Stimulated activated CD8-positive, alpha-beta memory T cell treated with anti-CD3 and anti-CD28 coated beads, Interleukin-2, amount 100 ng/mL, for 1 hour (primary cell): ENCODE results near the gene SCTR.

ENCODE experiments used
- DNase-seq, 2 donors: peaks; one replicate each; pipeline ENCODE4 v3.0.0-alpha.2; 2020; ENCODE audit warnings: low read depth in 2 of 2

SCTR gene

DNA sequence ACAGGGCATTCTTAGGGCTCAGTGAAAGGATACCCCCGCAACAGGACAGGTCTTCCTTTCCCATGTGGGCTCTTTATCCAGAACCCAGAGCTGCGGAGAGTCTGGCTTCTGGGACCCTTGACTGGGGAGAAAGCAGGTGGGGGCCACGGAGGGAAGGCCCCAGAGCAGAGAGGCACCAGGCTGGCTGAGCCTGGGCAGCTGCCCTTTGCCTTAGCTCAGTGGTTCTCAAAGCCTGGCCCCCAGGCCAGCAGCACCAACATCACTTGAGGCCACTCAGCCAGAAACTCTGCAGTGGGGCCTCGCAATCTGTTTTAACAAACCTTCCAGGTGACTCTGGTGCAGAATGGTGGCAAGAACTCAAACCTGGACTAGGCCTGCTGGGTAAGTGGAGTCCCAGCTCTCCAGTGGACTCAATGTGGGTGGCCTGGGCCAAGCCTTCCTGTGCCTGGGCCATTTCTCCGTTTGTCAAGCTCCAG lies 94.2 kb downstream of the SCTR start:
- no peak for DNase-seq

GRCh38 chr2:119429225-119429981 lies 94.9 kb downstream of the SCTR start:
- DNase-seq, result no peak

DNA sequence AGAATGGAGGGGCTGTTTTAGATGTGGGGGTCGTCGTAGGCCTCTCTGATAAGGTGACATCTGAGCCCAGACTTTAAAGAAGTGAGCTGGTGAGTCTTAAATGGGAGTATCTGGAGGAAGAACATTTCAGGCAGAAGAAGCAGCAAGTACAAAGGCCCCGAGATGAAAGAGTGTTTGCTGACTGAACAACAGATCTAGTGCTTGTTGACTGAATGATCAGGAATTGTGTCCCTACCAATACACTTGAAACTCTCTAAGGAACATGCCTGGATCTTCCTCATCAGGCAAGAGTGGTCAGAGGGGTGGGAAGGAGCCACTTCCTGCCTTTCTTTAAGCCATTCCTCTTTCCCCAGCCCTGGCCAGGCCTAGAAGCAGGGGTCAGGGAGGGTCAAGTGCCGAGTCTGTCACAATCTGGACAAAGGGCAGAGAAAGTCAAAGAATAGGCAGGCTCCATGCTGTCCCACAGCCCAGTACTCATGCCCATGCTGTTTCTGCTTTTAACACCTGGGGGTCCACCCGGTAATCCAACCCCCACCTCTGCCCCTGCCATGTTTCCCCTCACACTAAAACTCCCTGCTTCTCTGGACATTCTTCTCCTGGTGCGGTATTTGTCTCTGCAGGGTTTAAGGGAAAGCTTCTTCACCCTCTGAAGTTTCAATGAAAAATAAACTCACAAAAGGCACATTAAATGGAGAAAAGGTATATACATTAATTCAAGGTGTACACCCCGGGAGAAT lies 95.6 kb downstream of the SCTR start:
- no peak for DNase-seq

DNA sequence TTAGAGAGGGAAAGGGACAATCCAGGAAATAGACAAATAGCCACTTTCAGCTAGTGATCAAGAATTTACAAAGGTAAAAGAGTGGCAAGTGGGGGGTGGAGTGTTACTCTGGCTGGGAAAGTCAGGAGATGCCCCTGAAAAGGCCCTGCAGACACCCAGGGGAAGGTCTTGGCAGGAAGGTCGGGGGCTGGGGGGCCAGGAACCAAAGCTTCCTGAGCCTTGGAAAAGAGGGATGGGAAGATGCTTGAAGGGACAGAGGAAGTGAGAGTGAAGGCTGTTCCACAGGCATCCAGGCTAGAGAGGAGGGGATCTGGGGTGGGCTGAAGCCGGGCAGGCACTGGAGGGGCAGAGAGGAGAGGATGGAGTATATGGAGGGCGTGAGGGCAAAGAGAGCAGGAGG lies 96.5 kb downstream of the SCTR start:
- DNase-seq, result no peak

GRCh38 chr2:119426801-119427395 lies 97.4 kb downstream of the SCTR start:
- no peak for DNase-seq

GRCh38 chr2:119426396-119426675 lies 97.9 kb downstream of the SCTR start:
- no peak for DNase-seq

DNA sequence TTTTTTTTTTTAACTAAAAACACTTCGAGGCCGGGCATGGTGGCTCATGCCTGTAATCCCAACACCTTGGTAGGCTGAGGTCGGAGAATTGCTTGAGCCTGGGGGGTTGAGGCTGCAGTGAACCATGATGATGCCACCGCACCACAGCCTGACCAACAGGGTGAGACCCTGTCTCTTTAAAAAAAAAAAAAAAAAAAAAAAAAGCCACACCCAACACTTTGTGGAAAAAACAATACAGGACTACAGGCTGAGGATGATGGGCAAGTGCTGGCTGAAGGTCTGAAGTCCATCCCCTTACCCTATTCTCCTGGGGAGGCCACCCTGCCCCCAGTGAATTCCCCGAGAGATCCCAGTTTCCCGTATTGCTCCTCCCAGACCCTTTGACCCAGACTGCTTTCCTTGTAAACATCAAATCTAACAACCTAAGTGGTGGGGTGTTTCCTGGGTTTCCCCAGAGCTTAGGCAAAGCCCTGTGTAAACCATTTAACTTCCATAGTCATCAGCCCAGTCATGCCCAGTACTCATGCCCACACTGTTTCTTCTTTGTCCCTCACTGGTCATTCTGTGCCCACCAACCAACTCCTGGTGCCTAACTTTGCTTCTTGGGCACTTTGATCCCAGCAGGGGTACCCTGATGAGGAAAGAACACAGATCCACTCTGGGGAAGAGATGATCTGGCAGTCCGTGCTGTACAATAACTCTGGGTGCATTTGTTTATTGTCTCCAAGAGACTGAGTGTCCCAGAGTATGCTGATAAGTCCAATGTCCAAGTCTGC lies 98.5 kb downstream of the SCTR start:
- DNase-seq, result no peak

DNA sequence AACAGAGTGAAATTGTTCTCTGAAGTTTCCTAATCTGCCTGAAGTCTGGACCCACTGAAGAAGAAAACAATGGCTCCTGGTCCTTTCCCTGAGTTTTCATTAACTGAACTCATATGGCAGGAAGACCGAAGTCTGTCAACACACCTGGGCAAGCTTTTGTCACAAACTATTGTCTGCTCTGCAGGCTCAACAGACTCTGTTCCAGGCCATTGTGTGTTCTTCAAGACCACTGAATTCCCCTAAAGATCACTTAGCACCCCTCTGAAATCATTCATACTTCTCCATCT lies 99.2 kb downstream of the SCTR start:
- DNase-seq, result no peak

GRCh38 chr2:119424284-119425118 lies 99.8 kb downstream of the SCTR start:
- no peak for DNase-seq

GRCh38 chr2:119423811-119424210 lies 100.5 kb downstream of the SCTR start:
- DNase-seq, result no peak

- no peak for DNase-seq
Observed at GRCh38 chr2:119423108-119423444, 101.2 kb downstream of the SCTR start.

GRCh38 chr2:119422360-119423107 lies 101.7 kb downstream of the SCTR start:
- no peak for DNase-seq

- DNase-seq, result no peak
Observed at GRCh38 chr2:119421741-119422140, 102.5 kb downstream of the SCTR start.

DNA sequence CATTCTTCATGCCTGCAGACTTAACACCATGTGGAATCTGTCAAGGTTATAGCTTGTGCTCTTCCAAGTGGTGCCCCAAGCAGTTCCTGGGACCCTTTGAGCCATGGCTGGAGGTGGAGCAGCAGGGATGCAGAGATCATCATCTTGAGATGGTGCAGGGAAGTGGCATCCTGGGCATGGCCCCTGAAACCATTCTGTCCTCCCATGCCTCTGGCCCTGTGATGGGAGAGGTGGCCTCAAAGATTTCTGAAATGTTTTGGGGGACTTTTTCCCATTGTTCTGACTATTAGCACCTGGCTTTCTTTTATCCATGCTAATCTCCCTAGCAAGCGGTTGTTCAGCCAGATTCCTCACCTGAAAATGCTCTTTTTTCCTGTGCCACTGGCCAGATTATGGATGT lies 103.0 kb downstream of the SCTR start:
- no peak for DNase-seq

DNA sequence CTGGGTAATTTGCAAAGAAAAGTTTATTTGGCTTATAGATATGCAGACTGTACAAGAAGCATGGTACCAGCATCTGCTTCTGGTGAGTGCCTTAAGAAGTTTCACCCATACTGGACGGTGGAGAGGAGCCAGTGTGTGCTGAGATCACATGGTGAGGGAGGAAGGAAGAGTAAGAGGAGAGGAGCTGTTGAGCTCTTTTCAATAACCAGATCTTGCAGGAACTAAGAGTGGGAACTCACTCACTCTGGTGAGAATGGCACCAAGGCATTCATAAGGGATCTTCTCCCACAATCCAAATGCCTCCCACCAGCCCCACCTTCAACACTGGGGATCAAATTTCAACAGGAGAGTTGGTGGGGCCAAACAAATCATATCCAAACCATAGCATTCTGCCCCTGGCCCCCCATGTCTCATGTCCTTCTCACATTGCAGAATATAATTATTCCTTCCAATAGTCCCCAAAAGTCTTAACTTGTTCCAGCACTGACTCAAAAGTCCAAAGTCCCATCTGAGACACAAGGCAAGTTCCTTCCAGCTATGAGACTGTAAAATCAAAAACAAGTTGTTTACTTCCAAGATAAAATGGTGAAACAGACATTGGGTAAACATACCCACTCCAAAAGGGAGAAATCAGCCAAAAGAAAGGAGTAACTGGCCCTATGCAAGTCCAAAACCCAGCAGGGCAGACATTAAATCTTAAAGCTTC lies 104.3 kb downstream of the SCTR start:
- DNase-seq, result no peak

- no peak for DNase-seq
Observed at GRCh38 chr2:119419065-119419464, 105.2 kb downstream of the SCTR start.

DNA sequence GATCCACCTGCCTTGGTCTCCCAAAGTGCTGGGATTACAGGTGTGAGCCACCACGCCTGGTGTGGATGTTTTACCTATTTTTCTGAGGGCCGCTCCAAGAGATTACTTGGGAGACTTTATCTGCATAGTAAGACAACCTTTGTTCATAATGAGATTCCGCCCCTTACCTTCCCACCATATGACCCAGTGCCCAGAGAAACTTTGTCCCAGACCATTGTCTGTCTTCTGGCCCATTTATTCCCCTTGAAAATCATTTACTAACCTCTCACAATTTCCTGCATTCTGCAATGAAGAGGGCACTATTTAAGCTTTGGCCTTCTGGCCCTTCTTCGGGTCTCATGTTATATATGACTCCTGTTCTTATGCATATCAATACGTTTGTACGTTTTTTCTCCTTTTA lies 106.4 kb downstream of the SCTR start:
- no peak for DNase-seq

- DNase-seq, result no peak
Observed at GRCh38 chr2:119416299-119416923, 107.9 kb downstream of the SCTR start.

DNA sequence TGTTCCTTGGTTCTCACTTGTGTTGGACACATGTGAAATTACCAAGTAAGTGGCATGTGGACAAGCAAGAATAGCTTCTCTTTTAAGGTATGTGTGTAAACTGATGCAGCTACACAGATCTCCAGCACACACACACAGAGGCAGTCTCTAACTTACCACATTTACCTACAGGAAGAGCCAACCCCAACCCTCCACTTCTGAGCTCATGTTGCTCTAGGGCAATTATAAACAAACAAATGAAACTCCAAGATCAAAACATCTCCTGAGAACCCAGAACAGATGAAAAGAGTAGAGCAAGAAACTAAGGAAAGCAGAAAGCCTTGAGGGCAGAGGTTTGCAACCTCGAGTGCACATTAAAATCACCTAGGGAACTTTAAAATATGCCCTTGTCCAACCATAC lies 108.7 kb downstream of the SCTR start:
- DNase-seq, result no peak

GRCh38 chr2:119414894-119415293 lies 109.4 kb downstream of the SCTR start:
- DNase-seq, result no peak
